ENCODE data around the gene GMPR2. TPM values are rescaled to one million over a fixed set of nuclear protein-coding genes. Genes with fewer than 3 reads are reported as not detected.
A peak's percentile ranks its signal among the peaks of the same experiment; 100 is the strongest.

The GMPR2 gene
- total and polyA plus RNA-seq, 2 of the 13 experiments (the other 11 are each of a cell fraction or from before 2014, with no cell fraction given): 210 to 273 TPM

DNA sequence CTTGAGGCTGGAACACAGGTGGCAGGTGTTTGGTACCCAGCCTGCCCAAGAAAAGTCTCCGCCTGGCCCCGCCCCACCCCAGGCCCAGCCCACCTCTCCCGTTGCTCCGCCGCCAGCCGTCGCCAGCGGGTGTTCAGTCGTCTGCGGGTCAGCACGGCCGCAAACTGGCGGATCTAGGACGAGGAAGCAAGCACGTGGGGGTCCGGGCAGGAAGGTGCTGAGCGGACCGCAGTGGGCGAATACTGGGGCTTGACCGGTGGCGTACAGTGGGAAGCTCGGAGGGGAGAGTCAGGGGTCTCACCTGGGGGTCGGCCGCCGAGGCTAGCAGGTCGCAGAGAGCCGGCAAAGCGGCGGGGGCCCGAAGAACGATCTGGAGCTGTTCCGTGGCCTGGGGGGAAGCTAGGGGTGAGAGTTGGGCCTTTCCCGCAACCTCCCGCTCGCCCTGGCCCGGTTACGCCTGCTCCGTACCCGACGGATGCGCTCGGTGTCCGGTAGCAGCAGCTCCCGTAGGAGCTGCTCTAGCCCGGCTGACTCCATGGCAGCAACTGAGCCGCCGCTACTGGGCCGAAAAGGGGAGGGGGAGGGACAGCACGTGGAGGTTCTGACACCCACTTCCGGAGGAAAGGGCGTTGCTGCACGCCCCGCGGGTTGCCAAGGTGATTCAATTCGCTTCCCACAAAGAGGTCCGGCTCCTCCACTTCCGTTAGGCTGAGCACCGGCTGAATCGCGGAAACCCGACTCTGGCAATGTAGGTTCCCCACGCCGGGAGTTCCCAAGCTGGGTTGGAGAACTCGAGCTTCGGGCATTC, 44.3 kb upstream of the GMPR2 start, which contains the start of gene IPO4 (continued):
- TF ChIP-seq ZNF343 (CRISPR knock-in tag; IDR thresholded peaks at IDR 0.05): peak; percentile 95
- TF ChIP-seq, protein P1, sequence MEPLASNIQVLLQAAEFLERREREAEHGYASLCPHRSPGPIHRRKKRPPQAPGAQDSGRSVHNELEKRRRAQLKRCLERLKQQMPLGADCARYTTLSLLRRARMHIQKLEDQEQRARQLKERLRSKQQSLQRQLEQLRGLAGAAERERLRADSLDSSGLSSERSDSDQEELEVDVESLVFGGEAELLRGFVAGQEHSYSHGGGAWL (CRISPR knock-in tag; IDR thresholded peaks at IDR 0.05): peak; percentile 100
- peak; percentile 97 for TF ChIP-seq ZFX (CRISPR knock-in tag; IDR thresholded peaks at IDR 0.05; ENCODE audit: low read depth)
- 0 out of 2 replicates have a peak, but pooled peaks have one; percentile 85 for TF ChIP-seq ZFP37 (CRISPR knock-in tag; IDR thresholded peaks at IDR 0.05; ENCODE audit: borderline replicate concordance)
- no peak for TF ChIP-seq ZNF326 (CRISPR knock-in tag; IDR thresholded peaks at IDR 0.05; ENCODE audit: borderline replicate concordance)
- peak; percentile 85 for TF ChIP-seq ZBTB33 (CRISPR knock-in tag; IDR thresholded peaks at IDR 0.05)
- TF ChIP-seq KLF9 (CRISPR knock-in tag; IDR thresholded peaks at IDR 0.05; ENCODE audit: low read depth): peak; percentile 98
- TF ChIP-seq ZNF430 (CRISPR knock-in tag; IDR thresholded peaks at IDR 0.05): peak; percentile 99
- TF ChIP-seq NFIB (CRISPR knock-in tag; IDR thresholded peaks at IDR 0.05; ENCODE audit: borderline replicate concordance): peak; percentile 93; the same call in 1 of the 2 replicates
- TF ChIP-seq ZMAT3 (CRISPR knock-in tag; conservative IDR thresholded peaks at IDR 0.05): peak; percentile 95
- TF ChIP-seq BRF2 (CRISPR knock-in tag; IDR thresholded peaks at IDR 0.05): peak; percentile 98
- TF ChIP-seq ZNF605 (CRISPR knock-in tag; IDR thresholded peaks at IDR 0.05): peak; percentile 99
- no peak for TF ChIP-seq SYNCRIP (IDR thresholded peaks at IDR 0.05; ENCODE audit: insufficient read depth, low read depth, low read length)
- peak; percentile 98; the same call in 1 of the 2 replicates for TF ChIP-seq ZNF577 (CRISPR knock-in tag; IDR thresholded peaks at IDR 0.05; ENCODE audit: borderline replicate concordance, low read depth)
- TF ChIP-seq ZSCAN5A (CRISPR knock-in tag; IDR thresholded peaks at IDR 0.05; ENCODE audit: borderline replicate concordance): peak; percentile 98; the same call in 1 of the 2 replicates
- TF ChIP-seq SRSF1 (optimal IDR thresholded peaks at IDR 0.05; ENCODE audit: low read depth, low read length): peak; percentile 98
- TF ChIP-seq LCORL (IDR thresholded peaks at IDR 0.05): no peak
- peak; percentile 93 for TF ChIP-seq LCORL (CRISPR knock-in tag; IDR thresholded peaks at IDR 0.05)
- TF ChIP-seq ZSCAN31 (CRISPR knock-in tag; IDR thresholded peaks at IDR 0.05; ENCODE audit: low read depth): peak; percentile 99
- TF ChIP-seq XRCC5 (optimal IDR thresholded peaks at IDR 0.05; ENCODE audit: low read length): peak; percentile 100
- TF ChIP-seq HNRNPLL (IDR thresholded peaks at IDR 0.05; ENCODE audit: low read depth, low read length, poor library complexity, severe bottlenecking): peak; percentile 99
- TF ChIP-seq SOX5 (CRISPR knock-in tag; IDR thresholded peaks at IDR 0.05; ENCODE audit: borderline replicate concordance): peak; percentile 85
- TF ChIP-seq, protein P2, sequence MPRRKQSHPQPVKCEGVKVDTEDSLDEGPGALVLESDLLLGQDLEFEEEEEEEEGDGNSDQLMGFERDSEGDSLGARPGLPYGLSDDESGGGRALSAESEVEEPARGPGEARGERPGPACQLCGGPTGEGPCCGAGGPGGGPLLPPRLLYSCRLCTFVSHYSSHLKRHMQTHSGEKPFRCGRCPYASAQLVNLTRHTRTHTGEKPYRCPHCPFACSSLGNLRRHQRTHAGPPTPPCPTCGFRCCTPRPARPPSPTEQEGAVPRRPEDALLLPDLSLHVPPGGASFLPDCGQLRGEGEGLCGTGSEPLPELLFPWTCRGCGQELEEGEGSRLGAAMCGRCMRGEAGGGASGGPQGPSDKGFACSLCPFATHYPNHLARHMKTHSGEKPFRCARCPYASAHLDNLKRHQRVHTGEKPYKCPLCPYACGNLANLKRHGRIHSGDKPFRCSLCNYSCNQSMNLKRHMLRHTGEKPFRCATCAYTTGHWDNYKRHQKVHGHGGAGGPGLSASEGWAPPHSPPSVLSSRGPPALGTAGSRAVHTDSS (CRISPR knock-in tag; conservative IDR thresholded peaks at IDR 0.05): peak; percentile 98; the same call in 1 of the 2 replicates
